HuH-7 (cell line): Measurements from ENCODE around the gene TSTD1.
"Not testable (repeated sequence)": the region's sequence is repeated elsewhere in the genome, so short reads cannot be mapped to it uniquely, and the experiment has no call there.

Experiments
- DNase-seq: peaks from one replicate; pipeline ENCODE4 v3.0.0; 2011; ENCODE audit warnings: low spot score

Gene TSTD1

GRCh38 chr1:161037661-161038522, 872 bp downstream of the TSTD1 start:
- DNase-seq = no peak

GRCh38 chr1:161033751-161034150, 5.0 kb downstream of the TSTD1 start:
- no peak for DNase-seq

GRCh38 chr1:161032409-161032808, 6.4 kb downstream of the TSTD1 start:
- no peak for DNase-seq

GRCh38 chr1:161031874-161032273, 6.9 kb downstream of the TSTD1 start:
- DNase-seq = no peak

- DNase-seq = not testable (repeated sequence)
Observed at GRCh38 chr1:161029466-161029865, 9.3 kb downstream of the TSTD1 start.

- DNase-seq = not testable (repeated sequence)
Observed at GRCh38 chr1:161026954-161027353, 11.8 kb downstream of the TSTD1 start.

- DNase-seq = not testable (repeated sequence)
Observed at GRCh38 chr1:161022432-161022831, 16.3 kb downstream of the TSTD1 start.

GRCh38 chr1:161021970-161022353, 16.8 kb downstream of the TSTD1 start:
- DNase-seq = no peak

GRCh38 chr1:161021165-161021969, 17.4 kb downstream of the TSTD1 start:
- peak; percentile 96 for DNase-seq

GRCh38 chr1:161020509-161021164, 18.1 kb downstream of the TSTD1 start, which contains the start of gene F11R:
Gene F11R, minus strand, starts transcription at chr1:161021152. Its CDS starts 79 bp downstream, at chr1:161021073.
- DNase-seq = peak; percentile 66

GRCh38 chr1:161019751-161020495, 18.8 kb downstream of the TSTD1 start:
- no peak for DNase-seq

GRCh38 chr1:161019111-161019660, 19.6 kb downstream of the TSTD1 start:
- DNase-seq = not testable (repeated sequence)

- DNase-seq = no peak
Observed at GRCh38 chr1:161018631-161018930, 20.2 kb downstream of the TSTD1 start.

GRCh38 chr1:161017756-161018630, 20.8 kb downstream of the TSTD1 start:
- no peak for DNase-seq

GRCh38 chr1:161017181-161017580, 21.6 kb downstream of the TSTD1 start:
- DNase-seq = not testable (repeated sequence)

GRCh38 chr1:161016683-161017082, 22.1 kb downstream of the TSTD1 start:
- not testable (repeated sequence) for DNase-seq

GRCh38 chr1:161013488-161014230, 25.1 kb downstream of the TSTD1 start:
- DNase-seq = peak; percentile 76

- DNase-seq = no peak
Observed at GRCh38 chr1:161013131-161013487, 25.7 kb downstream of the TSTD1 start.

- DNase-seq = no peak
Observed at GRCh38 chr1:161012420-161012819, 26.3 kb downstream of the TSTD1 start.
